Central memory CD4-positive, alpha-beta T cell (primary cell): ENCODE measurements around the gene ESAM.
"Not testable (repeated sequence)": the region's sequence is repeated elsewhere in the genome, so short reads cannot be mapped to it uniquely, and the experiment has no call there.

Experiments used
- DNase-seq: peaks from one replicate; pipeline ENCODE4 v3.0.0; 2022

Gene ESAM

GRCh38 chr11:124770959-124771358 lies 8.9 kb upstream of the ESAM start:
- DNase-seq: not testable (repeated sequence)

GRCh38 chr11:124769806-124770774 lies 8.0 kb upstream of the ESAM start:
- DNase-seq: no peak

- no peak for DNase-seq
Measured at GRCh38 chr11:124768914-124769313, 6.8 kb upstream of the ESAM start.

GRCh38 chr11:124766156-124766555 lies 4.1 kb upstream of the ESAM start:
- no peak for DNase-seq

GRCh38 chr11:124763156-124763947 lies 1.3 kb upstream of the ESAM start:
- DNase-seq: peak; percentile 75

- no peak for DNase-seq
Measured at GRCh38 chr11:124762624-124763155, 600 bp upstream of the ESAM start.

GRCh38 chr11:124761301-124762104 lies 587 bp downstream of the ESAM start:
- no peak for DNase-seq

GRCh38 chr11:124760806-124761205 lies 1.3 kb downstream of the ESAM start:
- DNase-seq: no peak

- no peak for DNase-seq
Measured at GRCh38 chr11:124760205-124760652, 1.9 kb downstream of the ESAM start.

- DNase-seq: no peak
Measured at GRCh38 chr11:124759266-124760204, 2.6 kb downstream of the ESAM start.

- DNase-seq: peak; percentile 57
Measured at GRCh38 chr11:124758355-124759265, 3.5 kb downstream of the ESAM start.

GRCh38 chr11:124757320-124757719 lies 4.8 kb downstream of the ESAM start:
- DNase-seq: no peak

GRCh38 chr11:124756753-124757227 lies 5.3 kb downstream of the ESAM start:
- DNase-seq: no peak

- no peak for DNase-seq
Measured at GRCh38 chr11:124756033-124756752, 5.9 kb downstream of the ESAM start.

GRCh38 chr11:124754710-124755109 lies 7.4 kb downstream of the ESAM start:
- DNase-seq: no peak

- DNase-seq: no peak
Measured at GRCh38 chr11:124754309-124754708, 7.8 kb downstream of the ESAM start.

- no peak for DNase-seq
Measured at GRCh38 chr11:124753624-124754023, 8.5 kb downstream of the ESAM start.

- no peak for DNase-seq
Measured at GRCh38 chr11:124753205-124753604, 8.9 kb downstream of the ESAM start.

- DNase-seq: no peak
Measured at GRCh38 chr11:124752471-124753102, 9.5 kb downstream of the ESAM start.
